K562 (cell line): Measurements from ENCODE around the gene DPF1. TPM values are rescaled to one million over a fixed set of nuclear protein-coding genes. Genes with fewer than 3 reads are reported as not detected.

ENCODE experiments used
- CC2D1A ChIP-seq: fragments of 450-650 bp; IDR thresholded peaks from 2 replicates; pipeline ENCODE4 v1.6.1; 2017; ENCODE audit warnings: mild to moderate bottlenecking
- HNRNPK ChIP-seq: fragments of 200-400 bp; formaldehyde crosslinking; IDR thresholded peaks from one replicate; pipeline ENCODE4 v1.6.1; 2018; ENCODE audit warnings: mild to moderate bottlenecking, low read depth, low read length; ENCODE audit not compliant: poor library complexity, severe bottlenecking
- KHSRP ChIP-seq: fragments of 450-650 bp; IDR thresholded peaks from 2 replicates; pipeline ENCODE4 v1.6.1; 2017
- MCM3 ChIP-seq: fragments of 450-650 bp; IDR thresholded peaks from 2 replicates; pipeline ENCODE4 v1.6.1; 2016
- RB1 ChIP-seq: fragments of 450-650 bp; IDR thresholded peaks from 2 replicates; pipeline ENCODE4 v1.6.1; 2017; ENCODE audit warnings: low read depth, mild to moderate bottlenecking
- RBM14 ChIP-seq: fragments of 200-400 bp; formaldehyde crosslinking; IDR thresholded peaks from 2 replicates; pipeline ENCODE4 v1.6.1; 2018; ENCODE audit warnings: low read depth, mild to moderate bottlenecking, low read length, moderate library complexity, borderline replicate concordance; ENCODE audit not compliant: insufficient read depth
- SMAD2 ChIP-seq: fragments of 150-350 bp; IDR thresholded peaks from 2 replicates; pipeline ENCODE4 v1.6.1; 2014; ENCODE audit warnings: low read depth, mild to moderate bottlenecking, low read length
- TAF9B ChIP-seq: fragments of 450-650 bp; IDR thresholded peaks from 2 replicates; pipeline ENCODE4 v1.6.1; 2018; ENCODE audit warnings: mild to moderate bottlenecking; ENCODE audit not compliant: partially characterized antibody
- TARDBP ChIP-seq: fragments of 450-650 bp; IDR thresholded peaks from 2 replicates; pipeline ENCODE4 v1.6.1; 2016
- ZC3H11A ChIP-seq: IDR thresholded peaks from 2 replicates; pipeline ENCODE4 v1.6.1; 2012; ENCODE audit warnings: low read depth, low read length, improper control_type of control experiment
- ZNF12 ChIP-seq: sonication (generic); formaldehyde crosslinking; IDR thresholded peaks from 2 replicates; pipeline ENCODE4 v1.4.0; 2020; ENCODE audit warnings: mild to moderate bottlenecking, missing genetic modification reagents
- ZNF124 ChIP-seq: sonication (generic); formaldehyde crosslinking; IDR thresholded peaks from 2 replicates; pipeline ENCODE4 v1.8.1; 2022; ENCODE audit warnings: missing genetic modification reagents
- ZNF507 ChIP-seq: conservative IDR thresholded peaks from 2 replicates; pipeline ENCODE4 v1.6.1; 2017; ENCODE audit warnings: missing genetic modification characterization, missing compliant biosample characterization
- polyA plus RNA-seq, 8 experiments: library from polyadenylated mRNA; depleted of rRNA in 4 of 8; stranded (reverse) in 5 of 8; unstranded in 3 of 8; fragments of >200 nt; fragmentation: Nextera tagmentation in 2 of 8; fragmentation: Illumina TruSeq in 1 of 8; extraction: Ambion mirVana in 2 of 8; extraction: Trizol in 1 of 8; gene quantifications; 2 replicates each; pipeline versions ENCODE4 v1.2.1 to v1.2.3, GENCODE V29; 2011 to 2014; ENCODE audit warnings: inconsistent platforms in 1 of 8, missing spikeins in 1 of 8
- total RNA-seq, 7 experiments: library from RNA; depleted of rRNA in 6 of 7; stranded (reverse); fragments of >200 nt in 6 of 7; fragmentation: Illumina TruSeq in 2 of 7; extraction: Trizol in 2 of 7; gene quantifications; 2 replicates each; pipeline versions ENCODE4 v1.2.1 to v1.2.3, GENCODE V29; 2011 to 2021; ENCODE audit warnings: low replicate concordance in 1 of 7
- TF ChIP-seq, protein P1 (sequence below): fragments of 450-650 bp; IDR thresholded peaks from 2 replicates; pipeline ENCODE4 v1.6.1; 2018; ENCODE audit warnings: mild to moderate bottlenecking, low read depth; ENCODE audit not compliant: partially characterized antibody
- TF ChIP-seq, protein P2 (sequence below): fragments of 250-450 bp; sonication (Bioruptor Pico); IDR thresholded peaks from 2 replicates; pipeline ENCODE4 v1.5.0; 2021; ENCODE audit warnings: mild to moderate bottlenecking, borderline replicate concordance
- TF ChIP-seq, protein P3 (sequence below): fragments of 250-450 bp; sonication (Bioruptor Pico); IDR thresholded peaks from 2 replicates; pipeline ENCODE4 v1.5.0; 2021
- TF ChIP-seq, protein P4 (sequence below), 3 experiments: fragments of 200-800 bp in 1 of 3; fragments of 250-450 bp in 1 of 3; fragments of 450-650 bp in 1 of 3; sonication (Bioruptor Pico) in 1 of 3; sonication (Bioruptor generic) in 1 of 3; formaldehyde crosslinking in 1 of 3; IDR thresholded peaks; 2 replicates each; pipeline versions ENCODE4 v1.6.1 to v1.8.0; 2016 to 2022; ENCODE audit warnings: mild to moderate bottlenecking in 2 of 3, missing genetic modification characterization in 2 of 3, missing compliant biosample characterization in 1 of 3, moderate library complexity in 1 of 3
- TF ChIP-seq, protein P5 (sequence below): fragments of 250-450 bp; sonication (Bioruptor Pico); IDR thresholded peaks from 2 replicates; pipeline ENCODE4 v1.9.0; 2021; ENCODE audit warnings: mild to moderate bottlenecking, inconsistent platforms

Gene DPF1
- total and polyA plus RNA-seq, 9 of the 15 experiments (the other 6 are each of a cell fraction or from before 2014, with no cell fraction given) = 0.10 to 5.7 (median 3.1) TPM

DNA sequence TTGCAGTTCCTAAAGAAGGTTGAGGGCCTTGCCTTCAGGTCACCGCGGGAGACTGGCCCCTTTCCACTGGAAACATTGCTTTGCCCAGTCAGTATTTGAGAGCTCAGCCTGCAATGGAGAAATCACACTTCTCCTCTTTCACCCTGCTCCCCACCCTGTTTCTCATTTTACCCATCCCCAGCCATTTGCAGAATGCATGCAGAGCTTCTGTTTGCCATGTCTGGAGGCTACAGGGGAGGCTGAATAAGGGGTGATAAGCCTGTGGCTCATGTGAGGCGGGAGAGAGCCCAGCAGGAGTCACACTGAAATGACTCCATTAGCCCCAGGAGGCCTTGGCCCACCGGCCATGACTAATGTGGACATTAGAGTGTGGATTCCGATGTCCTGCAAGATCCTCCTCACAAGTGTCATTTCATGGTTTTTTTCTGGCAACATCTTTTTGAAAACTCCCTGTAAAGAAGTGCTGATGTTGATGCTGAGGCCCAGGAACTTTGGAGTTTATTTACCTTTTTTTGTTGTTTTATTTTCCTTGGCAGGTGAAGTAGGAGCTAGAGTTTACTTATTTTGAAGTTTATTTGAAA is 46.7 kb upstream of the DPF1 start (continued):
- TF ChIP-seq, protein P1, sequence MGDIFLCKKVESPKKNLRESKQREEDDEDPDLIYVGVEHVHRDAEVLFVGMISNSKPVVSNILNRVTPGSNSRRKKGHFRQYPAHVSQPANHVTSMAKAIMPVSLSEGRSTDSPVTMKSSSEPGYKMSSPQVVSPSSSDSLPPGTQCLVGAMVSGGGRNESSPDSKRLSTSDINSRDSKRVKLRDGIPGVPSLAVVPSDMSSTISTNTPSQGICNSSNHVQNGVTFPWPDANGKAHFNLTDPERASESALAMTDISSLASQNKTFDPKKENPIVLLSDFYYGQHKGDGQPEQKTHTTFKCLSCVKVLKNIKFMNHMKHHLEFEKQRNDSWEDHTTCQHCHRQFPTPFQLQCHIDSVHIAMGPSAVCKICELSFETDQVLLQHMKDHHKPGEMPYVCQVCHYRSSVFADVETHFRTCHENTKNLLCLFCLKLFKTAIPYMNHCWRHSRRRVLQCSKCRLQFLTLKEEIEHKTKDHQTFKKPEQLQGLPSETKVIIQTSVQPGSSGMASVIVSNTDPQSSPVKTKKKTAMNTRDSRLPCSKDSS = no peak
- TF ChIP-seq HNRNPK = no peak
- TF ChIP-seq TAF9B = peak; percentile 29
- TF ChIP-seq, protein P2, sequence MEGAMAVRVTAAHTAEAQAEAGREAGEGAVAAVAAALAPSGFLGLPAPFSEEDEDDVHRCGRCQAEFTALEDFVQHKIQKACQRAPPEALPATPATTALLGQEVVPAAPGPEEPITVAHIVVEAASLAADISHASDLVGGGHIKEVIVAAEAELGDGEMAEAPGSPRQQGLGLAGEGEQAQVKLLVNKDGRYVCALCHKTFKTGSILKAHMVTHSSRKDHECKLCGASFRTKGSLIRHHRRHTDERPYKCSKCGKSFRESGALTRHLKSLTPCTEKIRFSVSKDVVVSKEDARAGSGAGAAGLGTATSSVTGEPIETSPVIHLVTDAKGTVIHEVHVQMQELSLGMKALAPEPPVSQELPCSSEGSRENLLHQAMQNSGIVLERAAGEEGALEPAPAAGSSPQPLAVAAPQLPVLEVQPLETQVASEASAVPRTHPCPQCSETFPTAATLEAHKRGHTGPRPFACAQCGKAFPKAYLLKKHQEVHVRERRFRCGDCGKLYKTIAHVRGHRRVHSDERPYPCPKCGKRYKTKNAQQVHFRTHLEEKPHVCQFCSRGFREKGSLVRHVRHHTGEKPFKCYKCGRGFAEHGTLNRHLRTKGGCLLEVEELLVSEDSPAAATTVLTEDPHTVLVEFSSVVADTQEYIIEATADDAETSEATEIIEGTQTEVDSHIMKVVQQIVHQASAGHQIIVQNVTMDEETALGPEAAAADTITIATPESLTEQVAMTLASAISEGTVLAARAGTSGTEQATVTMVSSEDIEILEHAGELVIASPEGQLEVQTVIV (CRISPR knock-in tag) = no peak
- TF ChIP-seq, protein P3, sequence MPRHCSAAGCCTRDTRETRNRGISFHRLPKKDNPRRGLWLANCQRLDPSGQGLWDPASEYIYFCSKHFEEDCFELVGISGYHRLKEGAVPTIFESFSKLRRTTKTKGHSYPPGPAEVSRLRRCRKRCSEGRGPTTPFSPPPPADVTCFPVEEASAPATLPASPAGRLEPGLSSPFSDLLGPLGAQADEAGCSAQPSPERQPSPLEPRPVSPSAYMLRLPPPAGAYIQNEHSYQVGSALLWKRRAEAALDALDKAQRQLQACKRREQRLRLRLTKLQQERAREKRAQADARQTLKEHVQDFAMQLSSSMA (CRISPR knock-in tag) = no peak
- TF ChIP-seq, protein P4, sequence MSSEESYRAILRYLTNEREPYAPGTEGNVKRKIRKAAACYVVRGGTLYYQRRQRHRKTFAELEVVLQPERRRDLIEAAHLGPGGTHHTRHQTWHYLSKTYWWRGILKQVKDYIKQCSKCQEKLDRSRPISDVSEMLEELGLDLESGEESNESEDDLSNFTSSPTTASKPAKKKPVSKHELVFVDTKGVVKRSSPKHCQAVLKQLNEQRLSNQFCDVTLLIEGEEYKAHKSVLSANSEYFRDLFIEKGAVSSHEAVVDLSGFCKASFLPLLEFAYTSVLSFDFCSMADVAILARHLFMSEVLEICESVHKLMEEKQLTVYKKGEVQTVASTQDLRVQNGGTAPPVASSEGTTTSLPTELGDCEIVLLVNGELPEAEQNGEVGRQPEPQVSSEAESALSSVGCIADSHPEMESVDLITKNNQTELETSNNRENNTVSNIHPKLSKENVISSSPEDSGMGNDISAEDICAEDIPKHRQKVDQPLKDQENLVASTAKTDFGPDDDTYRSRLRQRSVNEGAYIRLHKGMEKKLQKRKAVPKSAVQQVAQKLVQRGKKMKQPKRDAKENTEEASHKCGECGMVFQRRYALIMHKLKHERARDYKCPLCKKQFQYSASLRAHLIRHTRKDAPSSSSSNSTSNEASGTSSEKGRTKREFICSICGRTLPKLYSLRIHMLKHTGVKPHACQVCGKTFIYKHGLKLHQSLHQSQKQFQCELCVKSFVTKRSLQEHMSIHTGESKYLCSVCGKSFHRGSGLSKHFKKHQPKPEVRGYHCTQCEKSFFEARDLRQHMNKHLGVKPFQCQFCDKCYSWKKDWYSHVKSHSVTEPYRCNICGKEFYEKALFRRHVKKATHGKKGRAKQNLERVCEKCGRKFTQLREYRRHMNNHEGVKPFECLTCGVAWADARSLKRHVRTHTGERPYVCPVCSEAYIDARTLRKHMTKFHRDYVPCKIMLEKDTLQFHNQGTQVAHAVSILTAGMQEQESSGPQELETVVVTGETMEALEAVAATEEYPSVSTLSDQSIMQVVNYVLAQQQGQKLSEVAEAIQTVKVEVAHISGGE (CRISPR knock-in tag; IDR thresholded peaks at IDR 0.05) = peak in 1 of 3 experiments; percentile 64; a peak in 2 of 6 replicates
- no peak for TF ChIP-seq SMAD2
- no peak for TF ChIP-seq KHSRP
- 0 out of 2 replicates have a peak, but pooled peaks have one; percentile 35 for TF ChIP-seq RB1
- TF ChIP-seq, protein P5, sequence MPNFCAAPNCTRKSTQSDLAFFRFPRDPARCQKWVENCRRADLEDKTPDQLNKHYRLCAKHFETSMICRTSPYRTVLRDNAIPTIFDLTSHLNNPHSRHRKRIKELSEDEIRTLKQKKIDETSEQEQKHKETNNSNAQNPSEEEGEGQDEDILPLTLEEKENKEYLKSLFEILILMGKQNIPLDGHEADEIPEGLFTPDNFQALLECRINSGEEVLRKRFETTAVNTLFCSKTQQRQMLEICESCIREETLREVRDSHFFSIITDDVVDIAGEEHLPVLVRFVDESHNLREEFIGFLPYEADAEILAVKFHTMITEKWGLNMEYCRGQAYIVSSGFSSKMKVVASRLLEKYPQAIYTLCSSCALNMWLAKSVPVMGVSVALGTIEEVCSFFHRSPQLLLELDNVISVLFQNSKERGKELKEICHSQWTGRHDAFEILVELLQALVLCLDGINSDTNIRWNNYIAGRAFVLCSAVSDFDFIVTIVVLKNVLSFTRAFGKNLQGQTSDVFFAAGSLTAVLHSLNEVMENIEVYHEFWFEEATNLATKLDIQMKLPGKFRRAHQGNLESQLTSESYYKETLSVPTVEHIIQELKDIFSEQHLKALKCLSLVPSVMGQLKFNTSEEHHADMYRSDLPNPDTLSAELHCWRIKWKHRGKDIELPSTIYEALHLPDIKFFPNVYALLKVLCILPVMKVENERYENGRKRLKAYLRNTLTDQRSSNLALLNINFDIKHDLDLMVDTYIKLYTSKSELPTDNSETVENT (CRISPR knock-in tag) = 0 out of 2 replicates have a peak, but pooled peaks have one; percentile 33
- TF ChIP-seq ZNF507 = no peak
- no peak for TF ChIP-seq ZC3H11A
- no peak for TF ChIP-seq RBM14
- no peak for TF ChIP-seq MCM3
- 0 out of 2 replicates have a peak, but pooled peaks have one; percentile 8 for TF ChIP-seq CC2D1A
- no peak for TF ChIP-seq TARDBP
- no peak for TF ChIP-seq ZNF124 (CRISPR knock-in tag)
- no peak for TF ChIP-seq ZNF12
